GM19035 (cell line): ENCODE data around the gene FAS.
A peak's percentile ranks its signal among the peaks of the same experiment; 100 is the strongest.

Source experiments
- ATAC-seq: cut with Tn5 transposase; IDR thresholded peaks from one replicate; pipeline ENCODE4 v1.9.1; 2021; ENCODE audit not compliant: unreplicated experiment

The FAS gene

GRCh38 chr10:88990384-88991160 lies at the start of gene FAS:
FAS (plus strand) TSS chr10:88990798; CDS start chr10:88990877, 79 bp downstream.
- ATAC-seq: peak; percentile 55

GRCh38 chr10:88941026-88941425 lies 49.6 kb upstream of the FAS start:
- ATAC-seq: no peak

- ATAC-seq: no peak
These were observed 46.8 kb upstream of the FAS start for GRCh38 chr10:88943778-88944177.

DNA sequence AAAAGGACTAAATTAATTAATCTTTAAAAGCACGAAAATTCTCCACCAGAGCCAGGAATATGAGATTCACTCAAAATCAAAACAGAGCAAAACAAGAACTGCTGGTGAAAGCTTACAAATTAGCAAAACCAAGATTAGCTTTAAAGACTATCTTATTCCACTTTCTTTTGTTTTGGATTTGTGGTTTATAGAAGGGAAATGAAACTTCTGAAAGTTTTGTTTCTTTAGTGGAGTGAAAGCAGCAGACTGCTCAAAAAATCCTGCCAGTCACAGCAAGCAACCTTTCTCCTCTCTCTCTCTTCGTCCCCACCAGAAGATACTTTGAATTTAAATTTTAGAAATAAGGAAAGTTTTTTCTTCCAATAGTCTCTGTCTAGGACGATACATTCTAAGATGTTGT lies 45.8 kb upstream of the FAS start:
- ATAC-seq: no peak

GRCh38 chr10:88946200-88946599 lies 44.4 kb upstream of the FAS start:
- no peak for ATAC-seq

GRCh38 chr10:88946965-88947590 lies 43.5 kb upstream of the FAS start:
- no peak for ATAC-seq

GRCh38 chr10:88949051-88949450 lies 41.5 kb upstream of the FAS start:
- no peak for ATAC-seq

GRCh38 chr10:88949912-88950837 lies 40.4 kb upstream of the FAS start:
- no peak for ATAC-seq

DNA sequence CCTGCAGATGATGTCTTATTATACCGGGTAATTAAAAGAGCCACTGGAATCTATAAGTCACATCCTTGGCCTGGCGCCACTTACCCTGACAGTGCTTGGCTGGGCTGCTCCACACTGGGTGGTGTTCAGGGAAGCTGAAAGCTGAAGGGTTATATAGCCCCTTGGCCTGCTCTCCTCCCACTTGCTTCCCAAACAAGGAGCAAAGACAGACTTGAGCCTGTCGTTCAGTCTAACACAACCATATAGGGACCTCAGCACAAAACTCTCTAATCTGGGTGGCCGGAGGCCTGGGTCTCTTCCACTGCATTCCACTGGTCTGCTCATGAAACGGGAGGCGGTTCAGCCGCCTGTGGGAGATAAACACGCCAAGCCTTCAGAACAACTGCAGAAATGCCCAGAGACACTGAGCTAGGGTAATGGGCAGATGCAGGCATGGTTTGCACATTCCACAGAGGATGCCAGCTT lies 37.9 kb upstream of the FAS start, which contains the start of gene ACTA2:
TSS of gene ACTA2 (minus strand) at position 127 of the 465 bp plus-strand sequence. CDS start 3,843 bp downstream, outside the sequence.
- ATAC-seq: no peak

GRCh38 chr10:88953662-88954061 lies 36.9 kb upstream of the FAS start:
- no peak for ATAC-seq

- ATAC-seq: no peak
These were observed 36.0 kb upstream of the FAS start for GRCh38 chr10:88954458-88955083.

DNA sequence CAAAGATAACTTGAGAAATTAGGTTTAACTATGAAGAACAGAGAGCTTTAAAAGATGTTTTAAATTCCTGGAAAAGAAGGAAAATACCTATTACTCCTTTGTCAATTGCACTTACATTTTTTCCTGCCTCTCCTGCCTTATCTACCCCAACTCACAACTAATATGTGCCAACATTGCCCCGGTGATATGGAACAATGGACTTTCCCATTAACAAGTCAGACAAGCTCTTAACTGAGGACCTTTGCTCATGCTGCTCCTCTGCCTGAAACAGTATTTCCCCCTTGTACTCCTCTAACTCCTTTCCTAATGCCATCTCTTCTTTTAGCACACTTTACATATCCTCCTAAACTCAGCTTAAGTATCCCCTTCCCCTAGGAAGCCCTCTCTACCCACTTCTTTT lies 33.2 kb upstream of the FAS start:
- ATAC-seq: no peak

DNA sequence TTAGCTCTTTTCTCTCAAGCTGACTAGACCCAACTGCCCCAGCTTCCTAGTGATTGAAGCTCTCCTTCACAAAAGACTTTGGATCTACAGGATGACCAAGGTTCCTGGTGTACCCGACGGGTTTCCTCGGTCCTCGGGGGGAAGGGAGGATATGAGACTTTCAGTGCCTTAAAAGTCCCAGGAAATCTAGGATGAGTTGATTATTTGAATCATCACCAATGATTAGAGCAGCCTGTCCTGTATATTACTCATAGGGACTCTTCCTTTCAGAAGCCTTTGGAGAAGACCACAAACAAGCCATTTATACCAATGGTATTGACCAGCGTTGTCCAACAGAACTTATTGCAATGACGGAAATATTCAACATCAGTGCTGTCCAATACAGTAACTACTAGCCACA lies 31.9 kb upstream of the FAS start:
- ATAC-seq: no peak

DNA sequence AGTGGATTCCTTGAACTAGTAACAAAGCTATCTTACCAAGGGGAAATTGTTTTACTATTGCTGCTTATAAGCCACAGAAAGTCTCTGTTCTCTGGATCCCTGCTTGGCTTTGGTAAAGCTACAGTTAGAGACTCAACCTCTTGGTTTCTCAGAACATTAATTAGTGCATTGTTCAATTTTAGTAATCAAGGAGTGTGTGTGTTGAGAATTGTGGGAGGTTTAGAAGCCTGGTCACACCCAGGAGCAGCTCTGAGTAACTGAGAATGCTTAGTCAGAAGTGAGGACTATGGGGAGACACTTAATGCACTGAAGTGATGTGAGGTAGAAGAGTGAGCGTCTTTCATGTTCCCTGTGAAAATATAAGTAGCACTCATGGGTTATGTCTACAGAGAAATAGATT lies 29.8 kb upstream of the FAS start:
- no peak for ATAC-seq

DNA sequence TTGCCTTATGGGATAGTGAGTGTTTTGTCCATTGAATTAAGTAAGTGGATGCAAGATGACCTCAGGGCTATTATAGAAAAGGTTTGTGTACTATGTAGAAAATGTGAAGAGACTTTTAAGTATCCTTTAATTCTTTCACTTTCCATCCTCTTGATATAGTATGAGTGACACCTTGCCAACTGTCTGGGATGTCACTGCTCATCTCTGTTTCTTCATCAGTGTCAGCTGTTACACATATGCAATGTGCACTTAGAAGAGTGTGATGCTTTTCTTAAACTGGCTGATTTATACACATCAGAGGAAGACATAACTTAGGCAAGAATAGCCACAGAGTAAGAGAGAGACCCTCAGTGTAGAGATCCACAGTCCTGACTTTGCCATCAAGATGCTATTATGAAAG lies 29.3 kb upstream of the FAS start:
- no peak for ATAC-seq

- no peak for ATAC-seq
These were observed 28.3 kb upstream of the FAS start for GRCh38 chr10:88962336-88962735.

GRCh38 chr10:88963318-88963717 lies 27.3 kb upstream of the FAS start:
- no peak for ATAC-seq

GRCh38 chr10:88964360-88964759 lies 26.2 kb upstream of the FAS start:
- no peak for ATAC-seq

- no peak for ATAC-seq
These were observed 25.7 kb upstream of the FAS start for GRCh38 chr10:88964869-88965415.

- ATAC-seq: no peak
These were observed 23.8 kb upstream of the FAS start for GRCh38 chr10:88966797-88967196.

- ATAC-seq: no peak
These were observed 22.2 kb upstream of the FAS start for GRCh38 chr10:88968391-88968790.
